Testis (tissue), 3 donors: ENCODE measurements around the gene FOLR3. TPM values are rescaled to one million over a fixed set of nuclear protein-coding genes. Genes with fewer than 3 reads are reported as not detected.
"Not testable (repeated sequence)": the region's sequence is repeated elsewhere in the genome, so short reads cannot be mapped to it uniquely, and the experiment has no call there.

Experiments
- DNase-seq: peaks from one replicate; pipeline ENCODE4 v3.0.0-alpha.2; 2019
- H3K27ac ChIP-seq, 2 donors: fragments of 200-600 bp; sonication (generic); one replicate each; pipeline ENCODE4 v1.5.1; 2019
- H3K27me3 ChIP-seq: fragments of 200-600 bp; sonication (generic); one replicate; pipeline ENCODE4 v1.5.1; 2019
- H3K36me3 ChIP-seq: fragments of 200-600 bp; sonication (generic); one replicate; pipeline ENCODE4 v1.5.1; 2017; ENCODE audit warnings: low read depth; ENCODE audit errors: missing control alignments
- H3K4me1 ChIP-seq: fragments of 200-600 bp; sonication (generic); one replicate; pipeline ENCODE4 v1.5.1; 2019
- H3K4me3 ChIP-seq, 2 donors: fragments of 200-600 bp; sonication (generic); one replicate each; pipeline ENCODE4 v1.5.1; 2017 to 2019
- H3K9me3 ChIP-seq: fragments of 200-600 bp; sonication (generic); one replicate; pipeline ENCODE4 v1.5.1; 2017
- POLR2A ChIP-seq: fragments of 450-650 bp; IDR thresholded peaks from one replicate; pipeline ENCODE4 v1.6.1; 2017; ENCODE audit warnings: antibody characterized with exemption, mild to moderate bottlenecking, moderate library complexity
- WGBS, 2 donors: methylation state at CpG; one replicate each; pipeline ENCODE4 v1.1.5; 2018; 5-methylcytosine and 5-hydroxymethylcytosine counted together
- intact Hi-C: fragments of 100-400 bp; cut with DNase I; formaldehyde crosslinking; loops from one replicate; pipeline ENCODE4 v1.15.1; 2023; ENCODE audit warnings: low total_unique reads
- polyA plus RNA-seq: library from polyadenylated mRNA; stranded (reverse); fragments of 350-450 nt; fragmentation: Illumina TruSeq; extraction: RNeasy Lipid Tissue Mini Kit (QIAGEN cat#74804); gene quantifications from one replicate; pipeline ENCODE4 v1.2.3, GENCODE V29; 2014; ENCODE audit warnings: low read depth, low replicate concordance; ENCODE audit not compliant: insufficient read depth
- total RNA-seq, 2 donors: library from RNA; depleted of rRNA; stranded (reverse); fragments of >200 nt; gene quantifications; one replicate each; pipeline ENCODE4 v1.2.3, GENCODE V29; 2016
- TF ChIP-seq, protein P1 (sequence below), 3 experiments: fragments of 450-650 bp in 2 of 3; fragments of 200-600 bp in 1 of 3; sonication (generic) in 1 of 3; IDR thresholded peaks; one replicate each; pipeline ENCODE4 v1.5.1; 2016 to 2019; ENCODE audit warnings: antibody characterized with exemption in 3 of 3, mild to moderate bottlenecking in 2 of 3, moderate library complexity in 1 of 3

FOLR3 gene
- total and polyA plus RNA-seq, 3 donors from 2014 or later = 0.55 to 0.79 TPM; not detected in 1

DNA sequence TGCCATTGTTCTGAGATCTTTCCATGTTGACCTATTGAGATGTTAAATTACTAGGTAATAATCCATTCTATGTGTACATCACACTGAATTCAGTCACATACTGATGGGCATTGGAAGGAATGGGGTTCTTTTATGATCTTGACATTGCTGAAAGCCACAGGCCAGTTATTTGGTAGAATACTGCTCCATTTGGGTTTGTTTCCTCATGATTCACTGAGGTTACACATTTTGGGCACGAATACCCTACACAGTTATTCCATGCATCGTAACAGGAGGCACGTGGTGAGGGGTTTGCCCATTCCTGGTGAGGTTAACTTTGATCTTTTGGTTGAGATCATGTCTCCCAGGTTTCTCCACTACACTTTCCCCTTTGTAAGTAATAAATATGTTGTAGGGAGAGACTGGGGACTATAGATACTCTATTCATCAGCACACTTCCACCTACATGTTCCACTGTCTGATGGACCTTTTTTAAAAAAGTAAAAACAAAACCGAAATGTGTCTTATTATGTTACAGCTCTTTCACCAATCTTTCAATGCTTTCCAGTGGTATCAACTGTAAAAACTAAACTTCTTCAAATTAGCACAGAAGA is 44.4 kb downstream of the FOLR3 start:
- H3K4me1 ChIP-seq = no peaks in the 10 kb centered on the region
- TF ChIP-seq, protein P1, sequence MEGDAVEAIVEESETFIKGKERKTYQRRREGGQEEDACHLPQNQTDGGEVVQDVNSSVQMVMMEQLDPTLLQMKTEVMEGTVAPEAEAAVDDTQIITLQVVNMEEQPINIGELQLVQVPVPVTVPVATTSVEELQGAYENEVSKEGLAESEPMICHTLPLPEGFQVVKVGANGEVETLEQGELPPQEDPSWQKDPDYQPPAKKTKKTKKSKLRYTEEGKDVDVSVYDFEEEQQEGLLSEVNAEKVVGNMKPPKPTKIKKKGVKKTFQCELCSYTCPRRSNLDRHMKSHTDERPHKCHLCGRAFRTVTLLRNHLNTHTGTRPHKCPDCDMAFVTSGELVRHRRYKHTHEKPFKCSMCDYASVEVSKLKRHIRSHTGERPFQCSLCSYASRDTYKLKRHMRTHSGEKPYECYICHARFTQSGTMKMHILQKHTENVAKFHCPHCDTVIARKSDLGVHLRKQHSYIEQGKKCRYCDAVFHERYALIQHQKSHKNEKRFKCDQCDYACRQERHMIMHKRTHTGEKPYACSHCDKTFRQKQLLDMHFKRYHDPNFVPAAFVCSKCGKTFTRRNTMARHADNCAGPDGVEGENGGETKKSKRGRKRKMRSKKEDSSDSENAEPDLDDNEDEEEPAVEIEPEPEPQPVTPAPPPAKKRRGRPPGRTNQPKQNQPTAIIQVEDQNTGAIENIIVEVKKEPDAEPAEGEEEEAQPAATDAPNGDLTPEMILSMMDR (IDR thresholded peaks at IDR 0.05) = no peak
- no peak for TF ChIP-seq POLR2A
- H3K9me3 ChIP-seq = no peaks in the 10 kb centered on the region
- H3K27ac ChIP-seq = no peak overlapping the region
- no peaks in the 10 kb centered on the region for H3K27me3 ChIP-seq
- no peaks in the 10 kb centered on the region for H3K36me3 ChIP-seq
- intact Hi-C loops = no loop called here
- 83 to 85% methylated on average over 4 of the region's 4 CpGs for WGBS, 2 donors
- DNase-seq = no peak
- no peak overlapping the region for H3K4me3 ChIP-seq

DNA sequence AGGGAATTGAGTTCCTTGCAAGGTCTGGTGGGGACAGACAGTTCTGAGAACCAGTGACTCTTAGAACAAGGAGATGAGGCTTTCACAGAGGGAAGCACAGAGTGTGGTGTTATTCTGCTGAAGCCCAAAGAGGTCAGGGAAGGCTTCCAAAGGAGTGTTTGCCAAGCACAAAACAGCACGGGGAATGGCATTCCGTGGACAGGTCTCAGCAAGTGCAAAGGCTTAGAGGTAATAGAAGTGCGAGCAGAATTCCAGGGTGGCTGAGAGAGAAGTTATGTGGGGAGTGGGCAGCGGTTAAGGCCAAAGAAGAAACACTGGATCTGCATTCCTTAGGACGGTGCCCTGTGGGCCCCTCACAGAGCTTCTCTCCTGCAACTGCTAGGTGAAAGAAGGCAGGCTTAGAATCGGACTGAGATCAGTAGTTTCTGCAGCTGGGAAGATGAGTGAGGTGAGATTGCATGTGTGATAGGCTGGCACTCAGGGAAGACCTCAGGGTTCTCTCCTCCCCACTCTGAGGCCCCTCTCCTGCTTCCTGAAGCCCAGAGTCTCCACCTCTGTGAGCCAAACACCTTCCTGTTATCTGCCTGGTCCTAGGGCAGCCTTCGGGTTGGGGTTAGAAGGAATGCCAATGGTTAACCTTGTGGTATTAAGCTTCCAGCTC is 45.5 kb downstream of the FOLR3 start:
- 58 to 66% methylated on average over 6 to 7 of the region's 7 CpGs for WGBS, 2 donors
- not testable (repeated sequence) for DNase-seq

DNA sequence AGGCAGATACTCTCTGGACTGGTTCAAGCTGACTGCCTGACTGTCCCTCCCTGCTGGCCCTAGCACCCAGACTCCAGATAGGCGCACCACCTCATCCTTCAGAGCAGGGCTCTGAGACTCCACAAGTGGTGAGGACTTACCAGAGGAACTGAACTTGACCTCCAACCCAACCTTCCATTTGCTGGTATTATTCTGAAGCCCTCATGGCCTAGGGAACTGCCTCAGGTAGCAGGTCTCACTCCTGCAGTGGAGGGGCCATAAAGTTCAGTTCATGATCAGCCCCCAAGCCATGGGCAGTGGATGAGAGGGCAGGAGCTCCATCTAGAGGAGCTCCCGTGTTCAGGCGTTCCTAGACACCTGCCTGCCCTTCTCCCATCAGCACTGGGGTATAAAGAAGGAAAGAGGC is 46.0 kb downstream of the FOLR3 start:
- DNase-seq, H3K9me3 ChIP-seq, H3K4me1 ChIP-seq, H3K27me3 ChIP-seq, H3K36me3 ChIP-seq, H3K4me3 ChIP-seq, intact Hi-C loops, H3K27ac ChIP-seq: not testable (repeated sequence)
- 85 to 100% methylated on average over 3 of the region's 3 CpGs for WGBS, 2 donors

More for the DNA sequence above, 45.5 kb downstream of the FOLR3 start:
- H3K4me3 ChIP-seq, H3K4me1 ChIP-seq, H3K27me3 ChIP-seq, H3K36me3 ChIP-seq, H3K9me3 ChIP-seq, H3K27ac ChIP-seq, intact Hi-C loops: not testable (repeated sequence)

DNA sequence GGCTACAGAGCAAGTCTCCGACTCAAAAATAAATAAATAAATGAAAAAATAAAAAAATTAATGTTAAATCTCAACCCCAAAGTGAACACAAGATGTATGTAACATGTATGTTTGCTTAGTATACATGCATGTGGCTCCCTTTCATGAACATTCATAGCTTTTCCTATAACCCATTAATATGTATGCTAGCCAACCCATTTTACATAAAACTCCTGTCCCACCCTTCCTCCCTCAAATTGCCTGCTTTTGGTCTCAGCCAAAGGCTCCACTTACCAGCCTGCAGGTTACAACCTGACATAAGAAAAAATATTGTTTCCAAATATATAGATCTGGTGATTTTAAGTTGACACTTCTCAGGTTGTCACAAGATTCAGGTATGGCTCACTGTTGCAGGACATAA is 52.7 kb downstream of the FOLR3 start:
- TF ChIP-seq, protein P1 (IDR thresholded peaks at IDR 0.05) = no peak
- TF ChIP-seq POLR2A = no peak
- H3K4me3 ChIP-seq = no peak overlapping the region
- intact Hi-C loops = no loop called here

More for the DNA sequence above, 52.7 kb downstream of the FOLR3 start:
- Histone ChIP-seq H3K27ac (no peak overlapping the region), H3K36me3 (no peaks in the 10 kb centered on the region), H3K9me3 (no peaks in the 10 kb centered on the region), H3K4me1 (no peaks in the 10 kb centered on the region), H3K27me3 (no peaks in the 10 kb centered on the region)
- 90 to 100% methylated on average over 1 of the region's 1 CpG for WGBS, 2 donors
- DNase-seq = no peak

Other genes starting within 250 kb of the FOLR3 start
- gene XNDC1N, start 207.1 kb upstream of the FOLR3 start, total RNA-seq = 10 to 100 TPM in 1 of 2 donors, 1 to 10 TPM in 1; 9.0 to 14.5 TPM
- gene XNDC1N, start 207.1 kb upstream of the FOLR3 start, polyA plus RNA-seq = 5.0 TPM
- gene RNF121, start 206.7 kb upstream of the FOLR3 start, total RNA-seq = 10 to 100 TPM; 51.7 to 72.5 TPM
- gene RNF121, start 206.7 kb upstream of the FOLR3 start, polyA plus RNA-seq = 54.4 TPM
- gene IL18BP, start 136.8 kb upstream of the FOLR3 start, total RNA-seq = 10 to 100 TPM; 13.5 to 16.8 TPM
- 11.7 TPM for gene IL18BP, start 136.8 kb upstream of the FOLR3 start, polyA plus RNA-seq
- gene NUMA1, start 55.2 kb upstream of the FOLR3 start, total RNA-seq = 100 to 1,000 TPM; 452 to 470 TPM
- gene NUMA1, start 55.2 kb upstream of the FOLR3 start, polyA plus RNA-seq = 186 TPM
- 10 to 100 TPM; 50.8 to 84.6 TPM for gene LRRC51, start 54.9 kb upstream of the FOLR3 start, total RNA-seq
- 200 TPM for gene LRRC51, start 54.9 kb upstream of the FOLR3 start, polyA plus RNA-seq
- gene LAMTOR1, start 32.4 kb upstream of the FOLR3 start, total RNA-seq = 100 to 1,000 TPM in 1 of 2 donors, 10 to 100 TPM in 1; 89.0 to 107 TPM
- gene LAMTOR1, start 32.4 kb upstream of the FOLR3 start, polyA plus RNA-seq = 86.9 TPM
- gene TOMT, start 29.8 kb upstream of the FOLR3 start, total RNA-seq = under 1 TPM in 1 of 2 donors, not detected in 1; 0.43 TPM
- not detected for gene TOMT, start 29.8 kb upstream of the FOLR3 start, polyA plus RNA-seq
- gene ANAPC15, start 23.0 kb upstream of the FOLR3 start, total RNA-seq = 10 to 100 TPM; 61.9 to 66.1 TPM
- 103 TPM for gene ANAPC15, start 23.0 kb upstream of the FOLR3 start, polyA plus RNA-seq
- 1 to 10 TPM in 1 of 2 donors, not detected in 1; 1.2 TPM for gene FOLR1, start 56.4 kb downstream of the FOLR3 start, total RNA-seq
- gene FOLR1, start 56.4 kb downstream of the FOLR3 start, polyA plus RNA-seq = 3.7 TPM
- gene FOLR2, start 81.1 kb downstream of the FOLR3 start, total RNA-seq = 1 to 10 TPM; 1.3 to 8.7 TPM
- gene FOLR2, start 81.1 kb downstream of the FOLR3 start, polyA plus RNA-seq = 37.3 TPM
- 100 to 1,000 TPM; 120 to 132 TPM for gene INPPL1, start 89.0 kb downstream of the FOLR3 start, total RNA-seq
- gene INPPL1, start 89.0 kb downstream of the FOLR3 start, polyA plus RNA-seq = 48.1 TPM
- 1 to 10 TPM; 1.3 to 2.0 TPM for gene PHOX2A, start 108.5 kb downstream of the FOLR3 start, total RNA-seq
- 1.6 TPM for gene PHOX2A, start 108.5 kb downstream of the FOLR3 start, polyA plus RNA-seq